NCI-H2107 treated with DMSO at 0.1 percent for 48 hours (cell line): ENCODE measurements around the gene DRC7.
"Not testable (repeated sequence)": the region's sequence is repeated elsewhere in the genome, so short reads cannot be mapped to it uniquely, and the experiment has no call there.

Source experiments
- DNase-seq: peaks from one replicate; lab custom pipeline; 2025; ENCODE audit not compliant: unreplicated experiment; lab: John Stamatoyannopoulos, UW

Gene DRC7

GRCh38 chr16:57658878-57659674 lies 35.5 kb upstream of the DRC7 start:
- no peak for DNase-seq

GRCh38 chr16:57660715-57661463 lies 33.7 kb upstream of the DRC7 start:
- no peak for DNase-seq

GRCh38 chr16:57661510-57661909 lies 33.1 kb upstream of the DRC7 start:
- DNase-seq: no peak

GRCh38 chr16:57661936-57662906 lies 32.4 kb upstream of the DRC7 start:
- no peak for DNase-seq

- DNase-seq: no peak
Observed at GRCh38 chr16:57663436-57663835, 31.2 kb upstream of the DRC7 start.

GRCh38 chr16:57663917-57664661 lies 30.5 kb upstream of the DRC7 start:
- DNase-seq: no peak

GRCh38 chr16:57664662-57665025 lies 30.0 kb upstream of the DRC7 start:
- no peak for DNase-seq

- no peak for DNase-seq
Observed at GRCh38 chr16:57665541-57665940, 29.1 kb upstream of the DRC7 start.

- DNase-seq: no peak
Observed at GRCh38 chr16:57666353-57667047, 28.1 kb upstream of the DRC7 start.

- DNase-seq: no peak
Observed at GRCh38 chr16:57667048-57667525, 27.5 kb upstream of the DRC7 start.

GRCh38 chr16:57667526-57668262 lies 26.9 kb upstream of the DRC7 start:
- no peak for DNase-seq

- DNase-seq: no peak
Observed at GRCh38 chr16:57668263-57668571, 26.4 kb upstream of the DRC7 start, which contains the start of gene ADGRG3. Gene ADGRG3, plus strand, starts transcription at chr16:57668306. Its CDS starts 42 bp downstream, at chr16:57668348.

- DNase-seq: no peak
Observed at GRCh38 chr16:57668630-57669475, 25.8 kb upstream of the DRC7 start.

- DNase-seq: no peak
Observed at GRCh38 chr16:57669476-57670162, 25.0 kb upstream of the DRC7 start.

GRCh38 chr16:57670196-57670595 lies 24.4 kb upstream of the DRC7 start:
- no peak for DNase-seq

GRCh38 chr16:57671451-57671850 lies 23.2 kb upstream of the DRC7 start:
- not testable (repeated sequence) for DNase-seq

- no peak for DNase-seq
Observed at GRCh38 chr16:57672416-57672815, 22.2 kb upstream of the DRC7 start.

GRCh38 chr16:57672824-57673223 lies 21.8 kb upstream of the DRC7 start:
- no peak for DNase-seq
